GM19099 (cell line): ENCODE measurements around the gene C19orf53.

Experiments
- POLR2A ChIP-seq: IDR thresholded peaks from 3 replicates; pipeline ENCODE4 v1.6.1; 2011; ENCODE audit warnings: low read depth; ENCODE audit not compliant: insufficient read length; ENCODE audit errors: extremely low read depth

The C19orf53 gene

DNA sequence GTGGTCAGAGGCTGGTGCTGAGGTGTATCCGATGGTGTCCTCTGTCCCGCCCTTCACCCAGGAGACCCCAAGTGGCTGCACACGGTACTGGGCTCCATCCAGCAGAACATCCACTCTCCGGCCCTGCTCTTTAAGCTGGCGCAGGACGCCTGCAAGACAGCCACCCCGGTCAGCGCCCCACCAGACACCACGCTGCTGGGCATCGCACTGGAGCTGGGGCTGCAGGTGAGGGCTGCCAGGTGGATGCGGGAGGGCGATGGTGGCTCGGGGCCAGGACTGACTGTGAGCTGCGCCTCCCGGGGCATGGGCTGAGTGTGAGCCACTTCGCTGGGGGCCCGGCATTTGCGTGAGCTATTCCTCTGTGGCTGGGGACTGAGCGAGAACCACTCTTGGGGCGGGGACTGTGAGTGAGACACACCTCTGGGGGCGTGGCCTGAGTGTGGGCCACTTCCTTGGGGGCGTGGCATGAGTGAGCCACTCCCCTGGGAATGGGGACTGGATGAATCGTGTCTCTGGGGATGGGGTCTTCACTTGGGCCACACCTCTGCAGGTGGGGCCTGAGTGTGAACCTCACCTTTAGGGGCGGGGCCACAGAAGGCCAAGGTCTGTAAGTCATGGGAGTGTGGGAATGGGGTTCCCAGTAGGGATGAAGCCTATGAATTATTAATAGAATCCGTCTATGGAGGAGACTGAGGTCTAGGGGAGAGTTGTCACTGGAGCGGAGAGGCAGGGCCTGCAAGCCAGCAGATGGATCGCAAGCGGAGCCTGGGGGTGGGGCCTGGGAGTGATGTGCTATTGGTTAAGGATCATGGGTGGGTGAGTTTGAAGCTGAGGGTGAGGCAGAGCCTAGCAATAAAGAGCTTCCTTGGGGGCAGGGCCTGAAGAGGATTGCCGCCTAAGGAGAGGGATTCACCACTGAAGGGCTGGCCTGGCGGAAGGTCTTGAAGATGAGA lies 51.5 kb downstream of the C19orf53 start:
- TF ChIP-seq POLR2A = no peak

DNA sequence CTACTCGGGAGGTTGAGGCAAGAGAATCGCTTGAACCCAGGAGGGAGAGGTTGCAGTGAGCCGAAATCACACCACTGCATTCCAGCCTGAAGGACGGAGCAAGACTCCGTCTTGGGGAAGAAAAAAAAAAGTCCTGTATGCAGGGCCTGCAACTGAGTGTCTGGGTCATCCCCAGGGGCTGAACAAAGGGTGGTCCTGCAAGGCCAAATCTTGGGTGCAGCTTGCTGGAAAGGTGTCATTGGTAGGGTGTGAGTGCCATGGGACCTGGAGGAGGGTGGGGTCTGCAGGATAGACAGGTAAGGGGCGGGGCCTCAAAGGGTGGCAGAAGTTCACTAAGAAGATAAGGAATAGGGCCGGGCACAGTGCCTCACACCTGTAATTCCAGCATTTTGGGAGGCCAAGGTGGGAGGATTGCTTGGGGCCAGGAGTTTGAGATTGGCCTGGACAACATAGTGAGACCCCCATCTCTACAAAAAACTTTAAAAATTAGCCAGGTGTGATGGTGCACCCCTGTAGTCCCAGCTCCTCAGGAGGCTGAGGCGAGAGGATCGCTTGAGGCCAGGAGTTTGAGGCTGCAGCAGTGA lies 52.5 kb downstream of the C19orf53 start:
- no peak for TF ChIP-seq POLR2A

DNA sequence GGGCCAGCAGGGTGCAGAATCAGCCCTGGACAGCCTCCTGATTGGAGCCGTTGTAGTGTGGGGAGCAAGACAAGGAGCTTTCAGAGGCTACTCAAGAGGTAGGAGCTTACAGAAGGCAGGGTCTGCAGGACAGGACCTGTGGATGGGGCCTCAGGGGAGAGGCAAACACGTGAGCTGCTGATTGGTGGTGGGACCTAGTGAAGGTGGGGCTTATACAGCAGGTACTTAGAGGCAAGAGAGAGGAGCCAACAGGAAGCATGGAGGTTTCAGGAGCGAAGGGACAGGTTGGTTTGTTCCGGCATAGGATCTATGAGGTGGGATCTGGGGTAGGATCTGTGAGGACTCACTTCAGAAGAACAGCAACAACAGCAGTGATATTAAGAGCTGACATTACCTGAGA lies 53.4 kb downstream of the C19orf53 start:
- no peak for TF ChIP-seq POLR2A
